Thymus (tissue), 11 donors: ENCODE data around the gene COBL. TPM values are rescaled to one million over a fixed set of nuclear protein-coding genes. Genes with fewer than 3 reads are reported as not detected.
A peak's percentile ranks its signal among the peaks of the same experiment; 100 is the strongest.

Experiments used
- DNase-seq, 9 donors: peaks; one replicate each; pipeline ENCODE4 v3.0.0-alpha.2; 2013; ENCODE audit warnings: low spot score in 9 of 9, low read depth in 6 of 9, missing footprints in 1 of 9
- H3K27ac ChIP-seq, 2 donors: one replicate each; pipeline ENCODE4 v1.5.1; 2013; ENCODE audit warnings: control low read depth in 1 of 2, low read depth in 1 of 2, low read length in 1 of 2, mild to moderate bottlenecking in 1 of 2, moderate library complexity in 1 of 2
- H3K27me3 ChIP-seq, 2 donors: one replicate each; pipeline ENCODE4 v1.5.1; 2013; ENCODE audit warnings: low read length in 1 of 2; ENCODE audit not compliant: control insufficient read depth in 2 of 2, insufficient read depth in 1 of 2
- H3K36me3 ChIP-seq, 2 donors: one replicate each; pipeline ENCODE4 v1.5.1; 2013; ENCODE audit warnings: low read length in 1 of 2, mild to moderate bottlenecking in 1 of 2, moderate library complexity in 1 of 2; ENCODE audit not compliant: control insufficient read depth in 2 of 2, insufficient read depth in 2 of 2
- H3K4me1 ChIP-seq, 2 donors: one replicate each; pipeline ENCODE4 v1.5.1; 2013; ENCODE audit warnings: low read length in 2 of 2; ENCODE audit not compliant: control insufficient read depth in 2 of 2, insufficient read depth in 2 of 2
- H3K4me3 ChIP-seq, 2 donors: one replicate each; pipeline ENCODE4 v1.5.1; 2013; ENCODE audit warnings: low read length in 2 of 2, control low read depth in 1 of 2, mild to moderate bottlenecking in 1 of 2
- H3K9me3 ChIP-seq, 2 donors: one replicate each; pipeline ENCODE4 v1.5.1; 2013; ENCODE audit warnings: low read length in 1 of 2, mild to moderate bottlenecking in 1 of 2; ENCODE audit not compliant: control insufficient read depth in 2 of 2, insufficient read depth in 1 of 2
- WGBS: extraction: QIAGEN DNeasy Blood & Tissue Kit; methylation state at CpG from one replicate; pipeline ENCODE4 v1.1.7; 2013; 5-methylcytosine and 5-hydroxymethylcytosine counted together
- polyA plus RNA-seq: library from polyadenylated mRNA; stranded (reverse); fragments of 200-250 nt; gene quantifications from one replicate; pipeline ENCODE4 v1.2.3, GENCODE V29; 2013
- total RNA-seq: library from RNA; stranded (reverse); fragments of 120-200 nt; gene quantifications from one replicate; pipeline ENCODE4 v1.2.4, GENCODE V29; 2013
- donor health status: healthy.

COBL gene
- total and polyA plus RNA-seq, 2 donors, result 0.66 to 2.0 TPM

DNA sequence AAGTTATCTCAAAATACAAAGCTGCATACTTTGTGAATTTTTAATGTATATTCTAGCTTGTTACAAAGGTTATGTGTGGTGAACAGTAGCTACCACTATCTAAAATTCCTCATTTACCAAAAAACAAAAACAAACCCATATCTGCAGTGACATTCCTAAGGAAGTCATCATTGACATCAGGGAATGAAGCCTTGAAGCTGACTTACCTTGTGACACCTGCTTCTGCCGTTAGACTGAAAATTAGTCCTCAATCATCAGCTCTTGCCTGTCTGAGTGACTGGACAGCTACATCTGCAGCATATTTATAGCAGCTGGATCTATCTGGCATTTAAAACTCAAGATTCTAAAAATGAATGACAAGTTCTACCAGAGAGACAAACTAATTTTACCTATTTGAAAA lies 43.2 kb downstream of the COBL start:
- Histone ChIP-seq H3K27ac (no peak overlapping the region), H3K36me3 (no peaks in the 10 kb centered on the region), H3K4me1 (no peaks in the 10 kb centered on the region), H3K4me3 (no peak overlapping the region), H3K9me3 (no peaks in the 10 kb centered on the region), H3K27me3 (no peaks in the 10 kb centered on the region)
- WGBS, result 97% methylated on average over 1 of the region's 1 CpG
- no peak for DNase-seq

GRCh38 chr7:51270965-51271364 lies 45.6 kb downstream of the COBL start:
- H3K36me3 ChIP-seq, result no peaks in the 10 kb centered on the region
- no peaks in the 10 kb centered on the region for H3K9me3 ChIP-seq
- no peaks in the 10 kb centered on the region for H3K4me1 ChIP-seq
- 97% methylated on average over 5 of the region's 5 CpGs for WGBS
- no peaks in the 10 kb centered on the region for H3K27me3 ChIP-seq
- no peak for DNase-seq
- no peak overlapping the region for H3K4me3 ChIP-seq
- H3K27ac ChIP-seq, result no peak overlapping the region

DNA sequence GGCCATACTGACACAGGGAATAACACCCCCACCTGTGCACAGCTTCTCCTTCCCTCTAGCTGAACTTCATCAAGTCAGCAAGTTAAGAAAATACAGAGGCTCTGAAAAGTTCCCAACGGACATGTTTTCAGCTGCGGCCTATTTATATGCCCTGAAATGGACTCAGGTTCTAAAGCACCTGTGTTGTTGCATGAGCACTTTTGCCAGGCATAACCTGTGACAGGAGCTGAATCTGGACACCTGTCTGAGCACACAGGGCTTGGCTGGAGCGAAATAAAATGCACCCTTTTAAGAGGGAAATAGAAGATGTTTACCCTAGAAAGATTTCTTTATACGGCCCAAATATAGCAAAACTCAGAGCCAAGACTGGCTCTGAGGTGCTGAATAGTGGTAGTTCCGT lies 46.7 kb downstream of the COBL start:
- DNase-seq, result no peak
- H3K4me1 ChIP-seq, result no peaks in the 10 kb centered on the region
- no peak overlapping the region for H3K4me3 ChIP-seq
- 96% methylated on average over 5 of the region's 5 CpGs for WGBS
- H3K36me3 ChIP-seq, result no peaks in the 10 kb centered on the region
- H3K27me3 ChIP-seq, result no peaks in the 10 kb centered on the region
- H3K27ac ChIP-seq, result no peak overlapping the region
- no peaks in the 10 kb centered on the region for H3K9me3 ChIP-seq

GRCh38 chr7:51269321-51269720 lies 47.3 kb downstream of the COBL start:
- H3K4me1 ChIP-seq, result no peaks in the 10 kb centered on the region
- WGBS, result 96% methylated on average over 10 of the region's 10 CpGs
- no peak overlapping the region for H3K27ac ChIP-seq
- no peaks in the 10 kb centered on the region for H3K9me3 ChIP-seq
- no peak for DNase-seq
- H3K4me3 ChIP-seq, result no peak overlapping the region
- H3K27me3 ChIP-seq, result no peaks in the 10 kb centered on the region
- H3K36me3 ChIP-seq, result no peaks in the 10 kb centered on the region

DNA sequence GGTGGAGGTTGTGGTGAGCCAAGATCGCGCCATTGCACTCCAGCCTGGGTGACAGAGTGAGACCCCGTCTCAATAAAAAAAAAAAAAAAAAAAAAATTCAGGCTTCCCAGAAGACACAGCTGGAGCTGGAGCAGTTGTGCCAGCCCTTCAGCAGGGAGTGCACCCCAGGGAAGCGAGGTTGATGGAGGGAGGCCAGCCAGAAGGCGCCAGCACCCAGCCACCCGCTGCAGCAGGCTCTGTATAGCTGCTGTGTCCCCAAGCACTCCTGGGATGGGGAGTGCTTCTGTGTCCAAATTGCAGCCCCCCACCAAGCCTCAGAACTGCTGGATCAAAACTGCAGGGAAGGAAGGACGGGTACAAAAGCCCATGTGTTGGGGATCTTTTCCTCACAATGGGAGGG lies 47.8 kb downstream of the COBL start:
- no peaks in the 10 kb centered on the region for H3K9me3 ChIP-seq
- H3K4me3 ChIP-seq, result no peak overlapping the region
- WGBS, result 98% methylated on average over 7 of the region's 7 CpGs
- no peaks in the 10 kb centered on the region for H3K4me1 ChIP-seq
- H3K36me3 ChIP-seq, result no peaks in the 10 kb centered on the region
- H3K27ac ChIP-seq, result no peak overlapping the region
- no peaks in the 10 kb centered on the region for H3K27me3 ChIP-seq
- DNase-seq, result no peak

DNA sequence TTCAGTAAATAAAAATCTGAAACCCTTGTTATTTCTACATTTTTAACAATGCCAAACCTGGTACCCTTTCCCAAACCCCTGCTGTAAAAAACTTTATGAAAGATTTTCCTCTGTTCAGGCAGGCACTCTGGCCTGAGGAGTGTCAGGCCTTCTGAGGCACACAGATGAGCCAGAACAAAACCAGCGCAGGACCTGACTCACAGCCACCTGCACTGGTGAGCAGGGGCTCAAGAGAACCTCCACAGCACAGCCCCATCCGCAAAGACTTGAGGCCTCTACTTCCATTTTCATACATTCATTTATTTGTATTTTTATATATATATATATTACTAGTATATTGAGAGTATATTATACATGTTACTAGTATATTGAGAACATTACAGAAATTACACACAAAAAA lies 49.4 kb downstream of the COBL start:
- H3K36me3 ChIP-seq, result no peaks in the 10 kb centered on the region
- no peak for DNase-seq
- WGBS, result 98% methylated on average over 2 of the region's 2 CpGs

GRCh38 chr7:51265066-51265907 lies 51.3 kb downstream of the COBL start:
- Histone ChIP-seq H3K27me3 (no peaks in the 10 kb centered on the region), H3K4me1 (no peaks in the 10 kb centered on the region), H3K36me3 (no peaks in the 10 kb centered on the region), H3K9me3 (no peaks in the 10 kb centered on the region), H3K27ac (no peak overlapping the region), H3K4me3 (no peak overlapping the region)
- 98% methylated on average over 12 of the region's 12 CpGs for WGBS
- DNase-seq, result no peak

More for the DNA sequence above, 49.4 kb downstream of the COBL start:
- Histone ChIP-seq H3K4me3 (no peak overlapping the region), H3K4me1 (no peaks in the 10 kb centered on the region), H3K27me3 (no peaks in the 10 kb centered on the region), H3K9me3 (no peaks in the 10 kb centered on the region), H3K27ac (no peak overlapping the region)

DNA sequence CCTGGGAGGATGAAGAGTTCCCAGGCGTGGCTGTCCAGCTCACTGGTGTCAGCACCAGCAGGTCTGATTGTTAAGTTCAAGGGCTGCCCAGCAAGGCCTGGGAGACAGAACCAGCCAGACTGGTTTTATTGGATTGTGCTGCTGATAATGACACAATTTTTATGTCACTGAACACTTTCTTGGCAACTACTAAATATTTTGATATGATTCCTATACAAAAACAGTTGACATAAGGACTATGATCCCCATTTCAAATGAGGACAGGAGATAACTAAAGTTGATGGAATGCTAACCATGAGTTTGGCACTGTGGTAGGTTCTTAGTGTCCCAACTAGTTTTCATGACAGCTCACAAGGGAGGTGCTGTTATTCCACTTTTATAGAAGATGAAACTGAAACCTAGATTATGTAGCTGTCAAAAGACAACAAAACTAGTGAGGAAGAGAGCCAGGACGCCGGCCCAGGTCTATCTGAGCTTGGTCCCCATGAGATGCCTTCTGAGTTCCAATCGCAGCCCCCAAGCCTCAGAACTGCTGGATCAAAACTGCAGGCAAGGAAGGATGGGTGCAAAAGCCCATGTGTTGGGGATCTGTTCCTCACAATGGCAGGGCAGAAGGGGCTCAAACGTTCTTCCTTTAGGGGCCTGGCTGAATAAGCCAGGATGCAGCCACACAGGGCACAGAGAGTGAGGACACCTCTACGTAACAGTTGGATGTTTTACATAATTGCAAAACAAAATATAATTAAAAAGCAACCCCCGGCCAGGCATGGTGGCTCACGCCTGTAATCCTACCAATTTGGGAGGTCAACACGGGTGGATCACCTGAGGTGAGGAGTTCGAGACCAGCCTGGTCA lies 52.8 kb downstream of the COBL start:
- H3K4me3 ChIP-seq, result no peak overlapping the region
- WGBS, result 96% methylated on average over 10 of the region's 10 CpGs
- H3K4me1 ChIP-seq, result no peaks in the 10 kb centered on the region
- H3K27me3 ChIP-seq, result no peaks in the 10 kb centered on the region
- H3K27ac ChIP-seq, result peak overlapping the region in 1 of 2 donors; percentile 62
- no peaks in the 10 kb centered on the region for H3K36me3 ChIP-seq
- H3K9me3 ChIP-seq, result no peaks in the 10 kb centered on the region
- DNase-seq, result no peak

GRCh38 chr7:51262796-51263531 lies 53.6 kb downstream of the COBL start:
- no peak for DNase-seq
- Histone ChIP-seq H3K4me3 (no peak overlapping the region), H3K9me3 (no peaks in the 10 kb centered on the region), H3K36me3 (no peaks in the 10 kb centered on the region), H3K27me3 (no peaks in the 10 kb centered on the region), H3K27ac (no peak overlapping the region), H3K4me1 (no peaks in the 10 kb centered on the region)
- 96% methylated on average over 12 of the region's 12 CpGs for WGBS
